Stimulated activated CD4-positive, alpha-beta T cell treated with anti-CD3 and anti-CD28 coated beads, Interleukin-15, amount 100 ng/mL, for 1 hour (primary cell): ENCODE results near the gene FAM193B.
A peak's percentile ranks its signal among the peaks of the same experiment; 100 is the strongest.
"Not testable (repeated sequence)": the region's sequence is repeated elsewhere in the genome, so short reads cannot be mapped to it uniquely, and the experiment has no call there.

ENCODE experiments used
- DNase-seq, 2 donors: peaks; one replicate each; pipeline ENCODE4 v3.0.0-alpha.2; 2020; ENCODE audit warnings: low read depth in 1 of 2, low spot score in 1 of 2

The FAM193B gene

DNA sequence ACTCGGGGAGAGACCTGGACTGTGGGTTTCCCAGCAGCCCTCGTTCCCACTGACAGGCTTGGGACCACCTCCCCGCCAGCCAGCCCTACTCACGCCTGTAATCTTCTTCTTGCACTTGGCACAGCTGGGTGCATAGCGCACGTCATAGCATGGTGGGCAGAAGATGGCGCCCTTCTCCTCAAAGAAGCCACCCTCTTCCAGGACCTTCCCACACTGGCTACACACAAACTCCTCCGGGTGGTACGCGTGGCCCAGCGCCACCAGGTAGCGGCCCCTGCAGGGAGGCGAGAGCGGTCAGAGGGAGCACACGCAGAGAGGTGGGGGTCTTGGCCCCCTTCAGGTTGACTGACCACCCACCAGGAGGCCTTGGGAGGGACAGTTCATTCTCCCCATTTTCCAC lies 66.4 kb downstream of the FAM193B start:
- DNase-seq: no peak

DNA sequence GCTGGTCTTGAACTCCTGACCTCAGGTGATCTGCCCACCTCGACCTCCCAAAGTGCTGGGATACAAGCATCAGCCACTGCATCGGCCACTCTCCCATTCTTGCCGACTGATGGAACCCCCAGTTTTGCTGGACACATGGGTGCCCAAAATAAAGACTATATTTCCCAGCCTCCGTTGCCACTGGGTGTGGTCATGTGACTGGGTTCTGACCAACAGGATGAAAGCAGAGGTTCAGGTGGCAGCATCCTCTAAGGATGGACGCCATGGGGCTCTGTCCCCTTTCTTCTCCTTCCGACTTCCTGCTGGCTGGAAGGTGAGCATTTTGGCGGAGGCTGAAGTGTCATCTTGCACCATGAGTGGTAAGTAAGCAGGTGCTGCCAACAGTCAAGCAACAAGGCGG lies 67.2 kb downstream of the FAM193B start:
- no peak for DNase-seq

DNA sequence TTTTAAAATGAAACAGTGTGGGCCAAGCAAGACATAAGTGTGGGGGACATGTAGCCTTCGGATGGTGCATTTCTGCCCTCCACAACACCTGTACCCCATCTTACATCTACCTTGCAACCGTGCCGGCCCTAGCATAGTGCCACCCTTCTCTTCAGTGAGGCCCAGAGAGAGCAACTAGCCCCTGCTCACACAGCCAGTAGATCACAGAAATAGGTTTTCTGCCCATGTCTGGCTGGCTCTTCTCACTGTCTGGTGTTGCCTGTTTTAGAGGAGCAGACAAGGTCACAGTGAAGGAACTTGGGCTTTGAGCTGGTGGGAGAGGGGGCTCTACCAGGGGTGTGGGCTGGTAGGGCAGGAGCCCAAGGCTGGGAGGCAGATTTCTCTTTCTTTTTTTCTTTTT lies 68.1 kb downstream of the FAM193B start:
- DNase-seq: no peak

DNA sequence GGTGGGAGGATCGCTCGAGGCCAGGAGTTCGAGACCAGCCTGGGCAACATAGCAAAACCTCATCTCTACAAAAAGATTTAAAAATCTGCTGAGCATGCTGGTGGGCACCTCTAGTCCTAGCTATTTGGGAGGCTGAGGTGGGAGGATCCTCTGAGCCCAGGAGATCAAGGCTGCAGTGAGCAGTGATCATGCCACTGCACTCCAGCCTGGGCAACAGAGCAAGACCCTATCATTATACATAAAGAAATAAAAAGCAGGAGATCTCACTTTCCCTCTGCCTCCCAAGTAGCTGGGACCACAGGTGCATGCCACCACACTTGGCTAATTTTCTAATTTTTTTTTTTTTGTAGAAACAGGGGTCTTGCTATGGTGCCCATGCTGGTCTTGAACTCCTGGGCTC lies 68.6 kb downstream of the FAM193B start:
- DNase-seq: not testable (repeated sequence)

DNA sequence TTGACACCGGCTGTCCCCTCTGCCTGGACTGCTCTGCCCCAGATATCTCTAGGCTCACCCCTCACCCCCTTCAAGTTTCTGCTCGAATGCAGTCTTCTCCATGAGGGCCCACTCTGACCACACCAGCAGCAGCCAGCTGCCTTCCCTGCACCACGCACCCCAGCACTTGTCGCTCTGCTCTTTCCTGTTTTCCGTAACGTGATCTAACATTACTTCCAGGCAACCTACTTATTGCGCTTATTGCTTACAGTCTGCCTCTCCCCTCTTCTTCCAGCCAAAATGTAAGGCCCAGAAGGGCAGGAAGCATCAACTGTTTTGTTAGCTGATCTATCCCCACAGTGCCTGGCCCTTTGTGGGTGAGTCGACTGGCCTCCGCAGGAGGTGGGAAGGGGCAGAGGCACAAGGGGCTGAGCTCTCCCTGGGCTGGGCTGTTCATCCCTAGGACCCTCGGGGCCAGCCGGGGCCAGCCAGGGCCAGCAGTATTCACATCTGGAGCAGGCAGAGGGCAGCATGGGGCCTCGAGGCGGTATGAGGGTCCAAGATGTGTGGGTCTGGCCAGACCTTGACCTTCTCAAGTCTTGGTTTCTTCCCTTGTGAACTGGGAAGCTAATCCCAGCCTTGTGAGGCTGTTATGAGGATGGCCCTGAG lies 69.3 kb downstream of the FAM193B start:
- DNase-seq: no peak

DNA sequence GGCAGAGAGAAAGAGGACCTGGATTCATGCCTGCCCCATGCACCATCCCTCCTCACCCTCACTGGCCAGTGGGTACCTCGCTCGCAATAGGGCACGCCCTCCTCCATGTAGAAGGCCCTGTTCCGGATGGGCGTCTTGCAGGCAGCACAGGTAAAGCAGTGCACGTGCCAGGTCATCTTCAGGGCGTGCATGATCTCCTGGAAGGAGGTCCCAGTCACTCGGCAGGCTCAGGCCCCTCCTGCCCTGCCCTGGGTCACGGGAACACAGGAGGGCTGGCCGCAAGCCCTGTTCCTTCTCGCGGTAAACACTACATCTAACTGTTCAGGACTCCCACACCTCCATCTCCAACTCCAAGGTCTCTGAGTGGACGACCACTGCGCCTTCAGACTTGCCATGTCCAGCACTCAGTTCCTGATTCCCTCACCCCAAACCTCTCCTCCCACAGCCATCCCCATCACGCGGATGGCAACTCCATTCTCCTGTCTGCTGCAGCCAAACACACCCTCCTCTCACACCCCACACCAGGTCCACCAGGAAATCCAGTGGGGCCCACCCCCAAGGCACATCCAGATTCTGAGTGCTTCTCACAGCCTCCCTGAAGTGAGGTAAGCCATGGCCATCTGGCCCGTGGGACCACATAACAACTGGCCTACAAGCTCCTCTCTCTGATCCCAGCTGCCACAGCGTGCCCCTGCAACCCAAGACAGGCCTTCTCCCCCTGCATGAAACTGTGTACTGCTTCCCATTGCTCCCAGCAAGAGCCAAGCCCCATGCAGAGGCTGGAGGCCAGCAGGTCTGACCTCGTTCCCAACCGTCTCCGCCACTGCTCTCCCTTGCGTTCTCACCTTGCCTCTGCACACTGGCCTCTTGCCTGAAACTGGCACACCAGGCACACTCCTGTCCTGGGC lies 70.1 kb downstream of the FAM193B start:
- DNase-seq: no peak

DNA sequence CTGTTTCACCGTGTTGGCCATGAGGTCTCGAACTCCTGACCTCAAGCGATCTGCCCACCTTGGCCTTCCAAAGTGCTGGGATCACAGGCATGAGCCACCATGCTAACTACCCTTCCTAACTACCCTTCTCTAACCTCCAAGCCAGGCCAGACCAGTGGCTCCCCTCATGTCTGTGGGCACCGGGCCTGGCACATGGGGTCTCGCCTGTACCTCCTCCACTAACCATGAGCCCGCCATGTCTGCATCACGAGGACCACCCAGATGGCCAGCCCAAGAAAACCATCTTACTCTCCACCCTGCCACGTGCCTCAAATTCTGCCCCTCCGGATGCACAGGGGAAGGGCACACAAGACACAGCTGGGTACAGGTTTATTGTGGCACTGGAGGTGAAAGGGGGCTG lies 71.3 kb downstream of the FAM193B start:
- DNase-seq: no peak

DNA sequence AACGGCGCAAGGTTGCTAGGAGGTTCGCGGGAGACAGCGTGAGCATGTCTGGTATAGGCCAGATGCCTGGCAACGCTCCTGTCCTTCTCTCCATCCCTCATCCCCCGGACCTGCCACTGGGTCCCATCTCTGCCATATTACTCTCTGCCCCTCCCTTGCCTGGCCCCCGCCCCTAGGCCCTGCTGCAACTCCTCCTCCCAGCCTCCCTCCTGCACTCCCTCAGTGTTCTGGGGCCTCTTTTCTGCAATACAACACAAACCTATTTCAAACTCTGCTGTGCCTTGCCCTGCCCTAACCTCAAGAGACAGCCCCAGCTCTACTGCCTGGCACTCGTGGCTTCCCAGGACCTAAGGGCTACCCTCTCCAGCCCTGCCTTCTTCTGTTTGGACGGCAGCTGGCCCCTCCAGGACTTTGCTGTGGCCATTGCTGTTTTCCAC lies 72.0 kb downstream of the FAM193B start:
- no peak for DNase-seq

DNA sequence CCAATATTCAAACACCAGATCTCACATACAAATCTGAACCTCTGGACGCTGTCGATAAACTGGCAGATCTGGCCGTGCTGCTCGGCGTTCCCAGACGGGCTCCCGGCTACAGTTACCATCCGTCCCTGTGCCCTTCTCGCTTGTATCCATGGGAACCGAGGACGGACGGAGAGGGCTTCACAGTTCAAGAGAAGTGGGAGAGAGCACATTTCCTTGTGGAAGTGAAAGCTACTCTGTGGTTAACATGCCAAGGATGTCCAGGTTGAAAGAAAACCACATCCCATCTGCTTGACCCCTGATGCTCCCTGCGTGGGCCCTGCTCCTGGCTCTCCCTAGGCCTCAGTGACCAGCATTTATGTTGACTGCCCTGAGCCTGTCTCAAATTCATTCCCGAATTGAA lies 74.6 kb downstream of the FAM193B start:
- DNase-seq: no peak

DNA sequence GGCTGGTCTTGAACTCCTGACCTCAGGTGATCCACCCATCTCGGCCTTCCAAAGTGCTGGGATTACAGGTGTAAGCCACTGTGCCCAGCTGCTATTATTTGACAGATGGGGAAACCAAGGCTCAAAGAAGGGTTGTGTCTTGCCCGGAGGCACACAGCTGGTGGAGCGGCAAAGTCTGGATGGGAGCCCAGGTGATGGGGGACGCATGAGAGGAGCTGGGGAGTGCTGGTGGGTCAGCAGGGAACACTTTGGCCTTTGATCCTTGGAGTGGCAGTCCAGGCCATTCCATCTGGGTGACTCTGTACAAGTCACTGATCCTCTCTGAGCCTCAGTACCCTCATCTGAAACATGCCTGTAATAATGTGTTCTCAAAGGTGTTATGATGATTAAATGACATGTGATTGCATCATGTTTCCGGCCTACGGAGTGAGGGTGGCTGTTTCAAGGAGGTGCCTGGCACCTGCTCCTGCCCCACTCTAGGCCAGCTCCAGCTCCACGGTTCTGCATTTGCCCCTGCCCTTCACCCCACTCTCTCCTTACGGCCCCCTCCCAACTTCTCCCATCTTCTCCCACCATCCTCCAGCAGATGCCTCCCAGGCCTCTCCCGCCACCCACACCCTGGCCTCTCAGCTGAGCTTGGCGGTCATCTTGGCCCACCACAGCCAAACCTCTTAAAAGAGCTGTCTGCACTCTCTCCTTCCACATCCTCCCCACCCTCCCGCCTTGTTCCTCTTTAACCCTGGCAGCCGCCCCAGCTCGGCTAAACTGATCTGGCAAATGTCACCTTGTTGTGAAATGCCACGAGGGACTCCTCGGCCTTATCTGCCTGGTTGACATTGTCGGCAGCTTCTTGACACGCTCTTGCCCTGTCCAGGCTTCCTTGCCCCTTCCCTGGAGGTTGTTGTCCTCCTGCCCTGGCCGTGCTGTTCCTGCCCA lies 75.4 kb downstream of the FAM193B start:
- no peak for DNase-seq

DNA sequence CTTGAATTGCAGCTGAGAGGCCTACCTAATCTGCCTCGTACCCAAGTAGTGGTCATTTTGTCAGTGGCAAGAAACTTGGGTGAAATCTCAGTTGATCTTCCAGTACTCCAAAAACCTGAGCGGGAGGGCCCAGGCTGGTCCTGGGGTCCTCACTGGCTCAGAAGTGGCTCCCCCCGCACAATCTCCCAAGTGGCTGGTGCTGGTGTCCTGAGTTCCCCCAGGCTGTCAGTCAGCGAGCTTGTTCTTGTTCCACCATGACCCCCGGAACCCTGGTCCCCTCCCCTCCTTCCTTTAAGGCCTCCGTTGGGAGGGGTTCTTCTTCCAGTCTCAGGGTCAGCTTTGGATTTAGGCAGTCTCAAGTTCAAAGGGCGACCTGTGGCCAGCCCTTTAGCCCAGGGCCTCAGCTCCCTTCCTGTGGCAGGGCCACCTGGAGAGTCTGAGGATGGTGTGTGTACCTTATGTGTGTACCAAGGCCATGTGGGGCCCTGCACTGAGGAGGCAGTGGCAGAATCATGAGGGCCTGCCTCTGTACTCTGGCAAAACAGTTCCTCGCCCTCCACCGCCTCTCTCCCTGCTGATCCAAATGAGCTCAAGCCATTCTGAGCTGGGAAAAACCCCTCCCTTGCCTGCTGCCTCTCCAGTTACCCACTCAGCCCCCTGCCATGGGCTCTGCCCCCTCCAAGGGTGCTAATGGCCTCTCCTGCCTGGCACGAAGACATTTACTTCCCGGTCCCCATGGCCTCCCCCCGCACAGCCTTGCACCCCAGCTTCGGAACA lies 76.5 kb downstream of the FAM193B start:
- DNase-seq: no peak

DNA sequence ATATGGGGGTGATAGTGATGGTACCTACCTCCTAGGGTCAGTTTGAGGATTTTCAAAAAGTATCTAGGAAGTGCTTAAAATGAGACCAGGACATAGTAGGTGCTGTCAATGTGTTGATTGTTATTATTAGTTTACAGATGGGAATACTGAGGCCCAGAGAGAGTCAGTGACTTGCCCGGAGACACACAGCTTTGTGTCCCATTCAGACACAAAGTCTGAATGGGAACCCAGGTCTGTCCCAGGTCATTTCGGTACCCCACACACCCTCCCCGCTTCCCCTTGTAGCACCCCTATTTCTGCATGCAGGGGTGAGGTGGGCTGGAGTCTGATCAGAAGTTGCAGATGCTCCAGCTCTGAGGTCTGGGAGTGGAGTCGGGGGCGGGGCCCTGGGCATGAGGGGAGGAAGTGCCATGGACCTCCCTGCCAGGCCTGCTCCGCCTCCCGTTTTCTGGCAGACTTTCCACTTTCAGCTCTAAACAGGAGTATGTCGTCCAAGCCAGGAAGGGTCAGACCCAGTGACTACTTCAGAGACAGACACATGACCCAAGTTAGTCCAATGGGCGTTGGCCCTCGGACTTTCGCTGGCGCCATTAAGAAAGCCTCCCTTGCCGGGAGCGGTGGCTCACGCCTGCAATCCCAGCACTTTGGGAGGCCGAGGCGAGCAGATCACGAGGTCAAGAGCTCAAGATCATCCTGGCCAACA lies 77.7 kb downstream of the FAM193B start:
- DNase-seq: no peak

DNA sequence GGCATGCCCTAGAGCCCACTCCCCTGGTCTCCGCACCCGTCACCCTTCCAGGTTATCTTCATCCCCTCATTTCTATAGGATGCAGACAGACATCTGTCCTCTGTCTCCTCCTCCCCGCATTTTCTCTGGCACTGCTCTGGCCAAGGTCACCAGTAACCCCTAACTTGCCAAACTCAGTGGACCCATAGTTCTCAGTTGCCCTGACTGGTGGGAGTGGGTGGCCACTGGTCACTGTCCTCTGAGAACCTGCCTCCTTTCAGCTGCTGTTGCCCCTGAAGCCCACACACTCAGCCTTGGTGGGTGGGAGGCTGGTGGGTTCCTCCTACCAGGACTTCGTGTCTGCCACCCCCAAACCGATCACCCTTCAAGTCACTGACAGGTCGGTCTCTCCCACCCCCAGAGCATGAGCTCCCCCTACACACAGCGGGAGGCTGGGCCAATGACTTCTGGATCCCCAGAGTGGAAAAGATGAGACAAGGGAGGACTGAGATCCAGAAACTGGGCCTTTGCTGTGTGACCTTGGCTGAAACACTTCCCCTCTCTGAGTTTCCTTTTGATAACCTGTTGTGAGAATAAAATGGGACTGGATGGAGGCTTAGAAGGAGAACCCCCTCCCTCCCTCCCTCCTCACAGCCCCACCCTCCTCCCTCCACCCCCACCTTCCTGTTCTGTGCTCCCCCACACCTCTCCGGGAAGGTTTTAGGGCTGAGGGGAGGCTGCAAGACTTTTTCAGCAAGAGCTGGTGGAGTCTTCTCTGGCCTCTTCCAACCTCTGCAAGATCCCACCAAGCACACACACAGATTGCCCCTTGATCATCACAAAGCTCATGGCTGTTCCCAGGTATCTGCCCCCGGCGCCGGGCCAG lies 78.6 kb downstream of the FAM193B start:
- DNase-seq: no peak

DNA sequence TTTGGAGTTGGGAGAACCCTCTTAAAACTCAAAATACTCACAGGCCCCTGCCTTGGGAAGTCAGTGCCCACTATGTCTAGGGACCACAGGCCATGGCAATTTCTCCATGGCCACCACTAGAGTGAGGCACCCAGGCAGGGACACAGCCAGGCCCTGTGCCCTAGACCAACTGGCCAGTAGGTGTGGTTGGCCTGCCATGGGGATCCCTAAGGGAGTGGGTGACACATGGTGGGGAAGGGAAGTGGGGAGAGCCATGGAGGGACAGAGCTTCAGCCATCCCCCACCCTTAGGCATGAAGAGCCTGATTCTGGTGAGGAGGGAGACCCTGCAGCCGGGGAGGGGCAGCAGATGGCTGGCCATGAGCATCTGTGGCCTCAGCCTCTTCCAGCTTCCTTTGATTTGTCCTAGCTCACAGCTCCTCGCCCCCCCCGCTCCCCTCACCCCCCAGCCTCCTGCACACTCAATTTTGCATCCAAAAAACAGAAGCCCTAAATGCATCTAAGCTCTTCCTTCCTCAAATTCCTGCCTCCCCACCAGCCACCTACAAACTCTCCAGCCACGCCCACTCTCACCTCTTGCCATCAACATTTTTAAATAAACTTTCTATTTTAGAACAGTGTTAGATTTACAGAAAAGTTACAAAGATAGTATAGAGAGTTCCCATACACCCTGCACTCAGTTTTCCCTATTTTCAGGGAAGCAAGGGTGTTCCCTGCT lies 79.4 kb downstream of the FAM193B start:
- no peak for DNase-seq

DNA sequence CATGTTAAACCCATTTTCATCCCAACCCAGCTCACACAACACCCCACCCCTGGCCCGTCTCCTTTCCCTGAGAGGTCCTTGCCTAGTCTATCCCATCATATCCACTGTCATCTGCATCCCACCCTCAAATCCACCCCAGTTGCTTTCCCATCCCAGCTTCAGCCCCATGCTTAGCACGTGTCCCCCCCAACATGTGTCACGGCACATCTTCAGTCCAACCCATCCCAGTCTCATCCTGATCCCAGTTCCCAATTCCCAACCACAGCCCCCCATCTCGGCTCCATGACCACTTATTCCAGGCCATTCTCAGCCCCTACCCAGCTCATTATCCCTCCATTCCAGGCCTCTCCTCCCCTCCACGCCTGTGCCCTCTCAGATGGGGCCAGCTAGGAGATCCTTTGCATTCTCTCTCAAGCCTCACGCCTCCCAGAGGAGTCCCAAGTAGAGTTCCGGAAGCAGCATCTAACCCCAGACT lies 80.3 kb downstream of the FAM193B start:
- DNase-seq: no peak

DNA sequence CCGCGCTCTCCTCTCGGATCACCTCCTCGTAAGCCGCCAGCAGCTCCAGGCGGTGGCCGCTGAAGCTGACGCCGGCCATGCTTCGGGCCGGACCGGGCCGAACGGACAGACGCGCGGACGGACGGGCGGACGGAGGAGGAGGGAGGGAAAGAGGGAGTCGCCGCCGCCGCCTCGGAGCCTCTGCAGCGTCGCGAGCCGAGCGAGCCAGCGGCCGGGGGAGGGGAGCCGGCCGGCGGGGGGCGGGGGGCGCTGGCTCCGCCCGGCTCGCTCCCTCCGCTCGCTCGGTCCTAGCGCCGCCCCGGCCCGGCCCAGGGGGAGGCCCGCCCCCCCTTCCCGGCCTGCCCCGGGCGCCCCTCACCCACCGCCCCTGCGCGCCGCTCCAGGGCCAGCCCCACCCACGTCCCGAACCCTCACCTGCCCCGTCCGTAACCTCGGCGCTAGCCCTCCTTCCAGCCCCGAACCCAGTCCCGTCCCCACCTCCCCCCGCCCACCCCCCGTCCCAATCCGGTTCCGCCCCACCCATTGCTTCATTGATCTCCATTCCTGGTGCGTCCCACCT lies 80.8 kb downstream of the FAM193B start, which contains the start of gene DBN1:
TSS of gene DBN1 (minus strand) at position 192 of the 559 bp plus-strand sequence. CDS start at position 79, 113 bp downstream.
- DNase-seq: no peak

DNA sequence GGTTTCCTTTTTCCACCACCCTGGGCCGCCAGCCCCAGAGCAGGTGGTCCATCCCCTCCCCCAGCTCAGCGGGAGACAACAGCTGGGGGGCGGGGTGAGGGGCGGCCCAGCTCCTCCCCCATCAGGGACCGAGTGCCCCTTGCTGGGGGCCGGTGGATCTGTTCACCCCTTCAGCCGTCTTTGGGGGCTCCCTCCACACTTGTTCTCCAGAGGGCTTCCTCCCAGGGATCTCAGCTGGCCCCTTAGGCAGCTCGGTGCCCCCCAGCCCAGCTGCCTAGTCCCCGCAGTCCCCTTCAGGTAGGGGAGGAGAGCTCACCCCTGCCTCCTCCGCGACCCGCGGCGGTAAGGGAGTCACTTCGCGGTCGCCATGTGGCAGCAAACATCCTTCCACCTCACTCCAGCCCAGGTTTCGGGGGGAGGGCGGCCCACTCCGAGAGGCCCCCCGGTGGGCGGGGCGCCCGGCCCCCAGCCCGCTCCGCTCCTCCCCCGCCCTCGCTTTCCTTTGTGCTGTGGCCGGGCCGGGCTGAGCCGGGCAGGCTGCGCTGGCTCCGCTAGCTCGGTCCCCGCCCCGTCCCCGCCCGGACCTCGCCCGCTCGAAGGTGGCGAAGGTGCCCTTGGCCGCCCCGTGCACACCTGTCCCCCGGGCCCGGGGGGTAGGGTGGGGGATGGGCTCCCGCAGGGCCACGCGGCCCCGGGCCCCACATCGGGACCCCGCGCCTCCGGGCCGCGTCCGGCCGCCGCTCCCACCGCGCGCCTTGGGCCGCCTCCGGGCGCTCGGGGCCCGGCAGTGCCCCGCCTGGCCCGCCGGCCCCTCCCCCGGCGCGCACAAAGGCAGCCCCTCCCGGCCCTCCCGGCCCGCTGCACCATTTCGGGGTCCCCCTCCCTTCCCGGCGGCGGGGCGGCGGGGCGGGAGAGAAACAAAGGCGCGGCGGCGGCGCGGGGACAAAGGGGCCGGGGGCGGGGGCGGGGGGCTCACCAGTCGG lies 81.6 kb downstream of the FAM193B start:
- DNase-seq: peak in 1 of 2 donors; percentile 37
